SHP77 treated with DMSO at 0.1 percent for 48 hours (cell line): ENCODE results near the gene PTPRU.

Experiments
- DNase-seq: peaks from one replicate; lab custom pipeline; 2025; lab: John Stamatoyannopoulos, UW

The PTPRU gene

DNA sequence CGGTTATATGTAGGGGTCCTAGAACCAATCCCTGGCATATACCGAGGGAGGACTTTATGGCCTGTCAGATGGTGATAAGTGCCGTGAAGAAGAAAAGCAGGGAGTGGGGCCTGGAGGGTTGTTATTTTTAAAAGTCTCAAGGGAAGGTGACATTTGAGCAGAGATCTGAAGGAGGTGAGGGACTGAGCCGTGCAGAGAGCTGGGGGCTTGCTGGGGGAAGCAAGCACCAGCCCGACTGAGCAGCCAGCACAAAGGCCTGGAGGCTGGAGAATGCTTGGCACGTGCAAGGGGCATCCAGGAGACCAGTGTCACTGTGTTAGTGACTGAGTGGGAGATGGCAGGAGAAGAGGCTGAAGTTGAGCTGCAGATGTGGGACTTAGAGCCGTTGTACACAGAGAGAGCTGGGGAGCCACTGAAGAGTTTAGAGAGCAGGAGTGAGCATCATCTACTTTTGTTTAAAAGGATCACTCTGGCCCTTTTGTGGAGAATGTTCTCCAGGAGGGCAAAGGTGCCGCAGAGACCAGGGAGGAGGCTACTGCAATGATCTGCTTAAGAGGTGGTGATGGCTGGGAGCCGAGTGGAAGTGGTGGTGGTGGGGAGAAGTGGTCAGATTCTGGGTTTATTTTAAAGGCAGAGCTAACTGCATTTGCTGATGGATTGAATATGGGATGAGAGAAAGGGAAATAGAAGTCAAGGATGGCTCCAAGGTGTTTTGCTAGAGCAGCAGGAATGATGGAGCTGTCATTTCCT lies 31.2 kb downstream of the PTPRU start:
- no peak for DNase-seq

DNA sequence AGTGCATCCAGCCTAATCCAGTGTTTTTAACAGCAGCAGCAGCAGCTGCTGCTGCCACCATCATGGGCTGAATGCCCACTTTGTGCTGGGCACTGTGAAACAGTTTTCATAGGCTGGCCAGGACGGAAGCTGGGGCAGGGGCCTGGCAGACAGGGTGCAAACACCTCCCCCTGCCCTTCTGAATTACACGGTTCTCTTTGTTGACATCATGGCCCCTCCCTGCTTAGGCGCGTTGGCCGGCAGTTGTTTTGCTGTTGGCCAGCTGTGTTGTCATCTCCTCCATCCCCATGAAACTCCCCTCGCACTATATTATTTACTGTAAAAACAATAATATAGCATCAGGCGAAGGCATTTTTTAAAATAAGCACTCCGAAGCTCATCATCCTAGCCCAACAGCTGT lies 33.1 kb downstream of the PTPRU start:
- DNase-seq: no peak

DNA sequence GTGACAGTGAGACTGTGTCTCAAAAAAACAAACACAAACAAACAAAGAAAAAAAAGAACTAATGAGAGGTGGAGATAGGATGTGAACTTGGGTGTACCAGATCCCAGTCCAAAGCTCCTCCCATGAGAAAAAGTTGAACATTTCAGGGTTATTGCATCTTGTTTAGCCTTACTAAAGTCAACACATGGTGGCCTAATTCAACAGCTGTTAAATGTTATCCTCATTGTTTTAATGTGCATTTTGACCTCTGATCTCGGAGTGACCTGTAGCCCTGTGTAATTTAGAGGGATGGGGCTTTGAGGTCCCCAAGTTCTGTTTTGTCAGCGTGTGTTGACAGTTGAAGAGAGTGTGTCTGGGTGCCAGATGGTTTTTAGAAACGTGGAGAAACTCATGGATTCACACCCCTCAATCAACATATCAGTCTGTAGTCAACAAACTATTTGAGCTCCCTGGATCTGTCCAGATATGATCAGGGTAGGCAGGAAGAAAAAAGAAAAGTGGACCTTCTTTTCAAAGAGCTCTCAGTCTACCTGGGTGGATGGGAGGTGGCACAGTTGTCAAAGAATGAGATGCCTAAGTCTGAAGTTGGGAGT lies 34.7 kb downstream of the PTPRU start:
- no peak for DNase-seq

DNA sequence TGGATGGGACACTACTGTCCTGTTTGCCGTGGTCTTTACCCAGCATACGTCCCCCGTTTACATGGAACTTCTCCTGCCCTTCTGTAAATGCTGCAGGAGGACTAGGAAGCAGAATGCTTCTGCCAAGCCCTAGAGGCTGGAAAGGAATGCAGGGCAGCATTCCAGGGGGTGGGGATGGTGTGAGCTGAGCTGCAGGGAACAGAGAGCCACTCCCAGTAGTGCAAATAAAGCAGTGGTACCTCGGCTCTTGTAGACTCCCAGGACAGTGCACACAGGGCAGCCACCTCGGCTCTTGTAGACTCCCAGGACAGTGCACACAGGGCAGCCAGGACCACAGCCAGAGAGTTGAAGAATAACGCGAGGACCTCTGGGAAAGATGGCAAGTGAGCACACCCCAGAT lies 35.4 kb downstream of the PTPRU start:
- no peak for DNase-seq

DNA sequence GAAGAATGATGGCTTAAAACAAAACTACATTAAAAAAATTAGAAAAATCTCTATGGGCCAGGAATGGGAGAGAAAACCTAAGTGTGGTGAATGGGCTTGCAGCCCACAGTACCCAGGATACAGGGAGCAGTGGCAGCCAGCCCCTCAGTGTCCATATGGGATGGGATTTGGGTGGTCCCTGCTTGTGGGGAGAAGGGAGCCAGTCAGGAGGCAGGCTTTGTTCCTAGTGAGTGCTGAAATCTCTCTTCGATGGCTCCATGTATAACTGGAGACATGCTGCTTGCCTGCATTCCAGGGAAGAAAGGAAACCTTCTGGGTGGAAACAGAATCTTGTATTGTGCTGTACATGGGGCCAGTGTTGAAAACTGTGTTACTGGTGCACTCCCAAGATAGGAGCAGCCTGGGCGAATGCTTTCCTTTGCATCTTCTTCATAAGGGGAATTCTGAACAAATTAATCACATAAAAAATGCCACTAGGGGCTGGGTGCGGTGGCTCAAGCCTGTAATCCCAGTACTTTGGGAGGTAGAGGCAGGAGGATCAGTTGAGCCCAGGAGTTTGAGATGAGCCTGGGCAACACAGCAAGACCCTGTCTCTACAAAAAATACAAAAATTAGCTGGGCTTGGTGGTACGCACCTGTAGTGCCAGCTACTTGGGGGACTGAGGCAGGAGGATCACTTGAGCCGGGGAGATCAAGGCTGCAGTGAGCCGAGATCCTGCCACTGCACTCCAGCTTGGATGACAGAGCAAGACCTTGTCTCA lies 36.0 kb downstream of the PTPRU start:
- no peak for DNase-seq

DNA sequence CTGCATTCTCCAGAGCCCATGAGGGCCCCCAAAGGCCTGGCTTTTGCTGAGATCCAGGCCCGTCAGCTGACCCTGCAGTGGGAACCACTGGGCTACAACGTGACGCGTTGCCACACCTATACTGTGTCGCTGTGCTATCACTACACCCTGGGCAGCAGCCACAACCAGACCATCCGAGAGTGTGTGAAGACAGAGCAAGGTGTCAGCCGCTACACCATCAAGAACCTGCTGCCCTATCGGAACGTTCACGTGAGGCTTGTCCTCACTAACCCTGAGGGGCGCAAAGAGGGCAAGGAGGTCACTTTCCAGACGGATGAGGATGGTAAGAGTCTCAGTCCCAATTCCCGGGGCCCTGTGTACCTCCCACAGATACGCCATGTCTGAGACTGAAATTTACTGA lies 39.1 kb downstream of the PTPRU start:
- DNase-seq: no peak

DNA sequence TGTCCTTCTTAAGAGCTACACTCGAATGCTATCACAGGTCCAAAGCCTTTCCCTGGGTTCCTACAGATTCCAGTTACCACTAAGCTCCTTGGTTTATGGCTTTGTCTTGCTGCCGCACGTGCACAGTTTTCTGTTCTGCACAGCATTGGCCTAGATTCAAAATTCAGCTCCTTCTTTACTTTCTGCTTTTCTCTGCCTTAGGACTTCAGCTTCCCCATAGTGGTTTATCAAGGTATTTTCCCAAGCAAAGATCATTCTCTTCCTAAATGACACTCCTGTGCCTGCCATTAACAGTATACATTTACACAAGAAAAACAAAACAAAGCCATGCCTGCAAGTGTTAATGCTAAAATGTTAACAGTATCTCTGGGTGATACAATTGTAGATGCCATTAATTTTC lies 41.8 kb downstream of the PTPRU start:
- no peak for DNase-seq

DNA sequence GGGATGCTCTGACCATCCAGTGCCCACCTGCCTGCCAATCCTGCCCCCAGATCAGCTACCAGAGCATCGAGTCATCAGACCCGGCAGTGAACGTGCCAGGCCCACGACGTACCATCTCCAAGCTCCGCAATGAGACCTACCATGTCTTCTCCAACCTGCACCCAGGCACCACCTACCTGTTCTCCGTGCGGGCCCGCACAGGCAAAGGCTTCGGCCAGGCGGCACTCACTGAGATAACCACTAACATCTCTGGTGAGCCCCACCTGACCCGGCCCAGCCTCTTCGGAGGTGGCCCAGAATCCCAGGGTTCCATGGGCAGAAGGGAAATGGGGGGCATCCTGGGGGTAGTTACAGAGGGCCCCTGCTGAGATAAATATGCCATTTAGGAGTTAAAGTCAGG lies 43.1 kb downstream of the PTPRU start:
- no peak for DNase-seq

DNA sequence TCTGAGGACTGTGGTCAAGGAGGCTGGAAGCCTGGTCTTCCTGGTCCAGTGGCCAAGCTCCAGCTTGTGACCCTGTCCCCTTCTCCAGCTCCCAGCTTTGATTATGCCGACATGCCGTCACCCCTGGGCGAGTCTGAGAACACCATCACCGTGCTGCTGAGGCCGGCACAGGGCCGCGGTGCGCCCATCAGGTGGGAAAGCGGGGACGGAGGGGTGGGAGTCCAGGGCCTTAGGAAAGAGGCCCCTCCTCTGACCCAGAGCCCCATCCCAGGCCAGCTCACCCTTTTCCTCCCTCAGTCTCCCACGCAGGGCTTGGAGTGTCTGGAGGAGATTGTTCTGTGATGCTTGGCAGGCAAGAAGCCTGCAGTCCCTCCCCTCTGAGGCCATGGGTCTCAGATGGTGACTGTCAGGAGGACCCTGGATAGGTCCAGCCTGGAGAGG lies 43.6 kb downstream of the PTPRU start:
- DNase-seq: no peak

DNA sequence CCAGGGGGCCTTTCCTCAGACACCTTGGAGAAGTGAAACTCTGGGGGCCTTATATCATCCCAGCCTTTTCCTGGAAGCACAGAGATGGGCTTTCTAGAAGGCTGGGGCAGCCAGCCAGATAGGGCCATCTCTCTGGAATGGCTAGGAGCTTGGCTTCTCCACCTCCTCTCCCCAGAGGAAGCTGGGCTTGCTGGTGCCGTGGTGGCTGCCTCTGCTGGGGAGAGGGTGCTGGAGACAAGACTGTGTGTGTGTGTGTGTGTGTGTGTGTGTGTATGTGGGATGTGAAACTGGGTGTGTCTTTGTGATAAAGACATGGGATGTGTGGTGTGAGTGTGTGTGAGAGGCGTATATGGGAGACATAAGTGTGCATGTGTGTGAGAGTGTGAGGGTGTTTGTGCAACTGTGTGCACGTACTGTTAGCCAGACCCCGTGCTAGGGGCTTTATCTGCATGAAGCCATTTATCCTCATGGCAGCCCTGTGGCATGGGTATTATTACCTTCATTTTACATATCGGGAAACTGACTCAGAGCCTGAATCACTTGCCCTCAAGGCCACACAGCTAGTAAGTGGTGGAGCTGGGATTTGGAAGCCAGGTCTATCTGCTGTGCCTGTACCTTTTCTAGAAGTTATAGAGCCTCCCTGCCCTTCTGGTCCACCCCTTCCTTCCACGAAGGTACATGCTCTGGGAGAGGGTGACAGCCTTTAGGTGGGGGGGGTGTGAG lies 44.2 kb downstream of the PTPRU start:
- no peak for DNase-seq

DNA sequence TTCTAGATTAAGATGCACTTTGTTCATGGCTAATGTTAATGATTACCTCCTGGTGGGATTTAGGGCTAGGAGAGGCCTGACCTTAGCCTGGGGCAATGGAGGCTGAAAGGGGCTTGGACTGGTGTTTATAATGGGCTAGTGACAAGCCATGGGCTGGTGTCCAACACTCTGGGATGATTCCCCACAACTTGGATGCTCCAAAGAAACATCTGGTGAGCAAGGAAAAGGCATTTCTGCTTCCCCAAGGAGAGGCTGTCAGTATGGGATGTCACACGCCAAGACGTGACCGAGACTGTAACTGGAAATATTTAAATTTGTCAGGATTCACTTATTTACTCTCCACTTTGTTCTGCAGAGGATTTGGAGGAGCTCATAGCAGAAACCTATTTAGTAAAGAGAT lies 45.2 kb downstream of the PTPRU start:
- DNase-seq: no peak

DNA sequence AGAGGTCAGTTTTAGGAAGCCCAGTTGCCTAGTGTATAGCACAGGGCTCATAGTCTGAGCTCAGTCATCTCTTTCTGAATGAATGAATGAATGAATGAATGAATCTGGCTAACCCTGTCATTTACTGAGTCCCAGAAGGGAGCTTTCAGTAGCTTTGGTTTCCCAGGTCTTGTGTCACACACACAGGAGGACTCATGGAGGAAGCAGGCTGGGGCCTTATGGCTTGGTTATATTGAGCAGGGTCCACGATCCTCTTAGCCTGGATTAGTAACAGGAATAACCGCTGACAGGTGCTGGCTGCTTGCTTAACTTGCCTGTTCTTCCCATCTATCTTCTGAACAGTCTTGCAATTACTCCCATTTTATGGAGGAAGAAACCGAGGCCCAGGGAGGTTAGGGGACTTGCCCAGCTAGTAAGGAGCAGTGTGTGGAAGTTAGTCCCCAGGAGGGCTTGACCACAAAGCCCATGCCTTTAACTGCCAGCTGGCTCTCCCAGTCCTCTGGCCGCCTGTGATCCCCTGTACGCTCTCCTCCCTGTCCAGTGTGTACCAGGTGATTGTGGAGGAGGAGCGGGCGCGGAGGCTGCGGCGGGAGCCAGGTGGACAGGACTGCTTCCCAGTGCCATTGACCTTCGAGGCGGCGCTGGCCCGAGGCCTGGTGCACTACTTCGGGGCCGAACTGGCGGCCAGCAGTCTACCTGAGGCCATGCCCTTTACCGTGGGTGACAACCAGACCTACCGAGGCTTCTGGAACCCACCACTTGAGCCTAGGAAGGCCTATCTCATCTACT lies 46.0 kb downstream of the PTPRU start:
- no peak for DNase-seq

DNA sequence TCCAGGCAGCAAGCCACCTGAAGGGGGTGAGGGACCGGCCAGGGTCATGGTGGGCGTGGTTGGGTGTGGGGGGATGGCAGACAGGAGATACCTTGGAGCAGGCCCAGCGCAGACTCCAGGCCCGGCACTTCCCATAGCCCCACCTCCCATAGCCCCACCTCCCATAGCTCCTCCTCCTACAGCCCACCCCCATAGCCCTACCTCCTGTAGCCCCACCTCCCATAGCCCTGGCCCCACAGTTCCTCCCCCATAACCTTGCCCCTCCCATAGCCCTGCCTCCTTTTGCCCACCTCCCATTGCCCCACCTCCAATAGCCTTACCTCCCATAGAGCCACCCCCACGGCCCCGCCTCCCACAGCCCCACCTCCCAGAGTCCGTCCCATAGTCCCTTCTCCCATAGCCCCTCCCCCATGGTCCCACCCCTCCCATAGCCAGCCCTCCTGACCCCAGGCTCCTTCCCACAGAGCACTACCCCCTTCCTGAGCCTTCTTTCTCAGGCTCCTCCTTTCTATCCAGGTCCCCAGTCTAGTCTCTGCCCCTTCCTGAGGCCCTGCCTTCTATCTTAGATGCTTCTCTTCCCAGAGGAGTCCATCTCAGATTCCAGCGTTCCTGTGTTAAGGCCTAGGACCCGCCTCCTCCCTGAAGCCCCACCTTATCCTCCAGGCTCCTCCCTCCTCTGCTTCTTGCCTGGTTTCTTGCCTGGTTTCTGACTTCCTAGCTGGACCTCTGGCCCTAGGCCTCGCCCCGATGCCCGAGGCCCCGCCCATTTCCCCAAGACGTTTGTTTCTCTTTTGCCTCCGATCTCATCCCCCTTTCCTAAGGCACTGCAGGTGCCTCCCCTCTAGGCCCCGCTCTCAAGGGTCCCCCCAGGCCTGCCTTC lies 46.8 kb downstream of the PTPRU start:
- DNase-seq: no peak

DNA sequence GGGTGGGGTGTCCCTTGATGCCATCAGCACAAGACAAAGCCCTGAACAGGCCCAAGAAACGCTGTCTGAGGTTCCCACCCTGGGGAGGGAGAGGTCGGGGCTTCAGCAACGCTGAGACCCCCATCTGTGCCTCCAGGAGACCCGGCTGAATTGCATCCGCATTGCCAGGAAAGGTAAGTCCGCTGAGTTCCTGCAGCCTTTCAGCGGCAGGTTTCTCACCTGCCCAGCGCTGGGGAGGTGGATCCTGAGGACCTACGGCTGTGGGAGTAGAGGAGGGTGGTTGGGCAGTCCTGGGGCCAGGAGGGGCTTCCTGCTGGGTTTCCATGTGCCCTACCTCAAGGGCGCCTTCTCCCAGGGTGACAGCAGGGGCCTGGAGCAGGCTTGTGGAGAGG lies 47.5 kb downstream of the PTPRU start:
- DNase-seq: no peak

DNA sequence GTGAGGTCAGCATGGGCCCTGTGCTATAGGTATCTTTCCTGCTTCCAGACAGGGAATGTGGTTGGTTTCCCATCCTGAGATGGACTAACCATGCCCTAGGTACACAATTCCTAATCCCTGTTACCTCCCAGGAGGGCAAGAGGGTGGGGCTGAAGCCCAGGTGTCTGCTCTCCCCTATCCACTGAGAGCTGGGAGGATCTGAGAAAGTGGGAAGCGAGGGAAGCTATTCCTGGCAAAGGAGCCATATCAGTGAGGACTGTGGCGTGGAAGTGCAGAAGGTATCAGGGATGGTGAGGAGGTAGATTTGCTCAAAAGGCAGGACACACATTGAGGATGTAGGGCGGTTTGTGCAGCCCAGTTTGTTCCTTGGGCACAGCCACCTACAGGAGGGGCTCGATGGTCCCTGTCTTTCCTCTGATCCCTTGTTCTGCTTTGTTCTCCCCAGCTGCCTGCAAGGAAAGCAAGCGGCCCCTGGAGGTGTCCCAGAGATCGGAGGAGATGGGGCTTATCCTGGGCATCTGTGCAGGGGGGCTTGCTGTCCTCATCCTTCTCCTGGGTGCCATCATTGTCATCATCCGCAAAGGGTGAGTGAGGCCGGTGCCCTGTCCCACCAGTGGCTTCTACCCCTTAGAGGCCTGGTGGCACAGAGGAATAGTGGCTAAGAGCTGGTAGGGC lies 48.1 kb downstream of the PTPRU start:
- no peak for DNase-seq

DNA sequence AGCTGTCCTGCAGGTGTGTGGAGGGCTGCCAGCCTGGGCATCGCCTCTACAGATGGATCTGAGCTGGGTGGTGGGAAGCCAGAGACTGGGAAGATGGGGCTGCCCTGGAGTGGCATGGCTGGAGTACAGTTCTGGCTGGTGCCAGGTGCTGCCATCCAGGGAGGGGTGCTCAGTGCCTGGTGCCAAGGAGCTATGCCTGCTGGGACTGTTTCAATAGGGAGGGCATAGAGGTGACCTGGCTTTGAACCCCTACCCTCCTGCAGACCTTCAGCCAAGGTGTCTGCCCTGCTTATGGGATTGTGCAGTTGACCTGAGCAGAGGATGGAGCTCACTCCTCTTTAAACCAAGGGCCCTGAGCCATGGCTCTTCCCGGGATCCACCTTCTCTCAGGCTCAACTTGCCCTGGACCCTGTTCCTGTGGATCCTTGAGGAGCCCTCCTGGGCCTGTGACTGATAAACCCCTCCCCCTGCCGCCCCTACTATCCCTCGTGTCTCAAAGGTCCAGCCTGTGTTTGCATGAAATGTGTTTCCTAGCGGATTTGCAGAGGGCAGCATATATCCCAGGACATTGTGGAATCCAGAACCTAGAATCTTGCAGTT lies 48.7 kb downstream of the PTPRU start:
- DNase-seq: no peak

DNA sequence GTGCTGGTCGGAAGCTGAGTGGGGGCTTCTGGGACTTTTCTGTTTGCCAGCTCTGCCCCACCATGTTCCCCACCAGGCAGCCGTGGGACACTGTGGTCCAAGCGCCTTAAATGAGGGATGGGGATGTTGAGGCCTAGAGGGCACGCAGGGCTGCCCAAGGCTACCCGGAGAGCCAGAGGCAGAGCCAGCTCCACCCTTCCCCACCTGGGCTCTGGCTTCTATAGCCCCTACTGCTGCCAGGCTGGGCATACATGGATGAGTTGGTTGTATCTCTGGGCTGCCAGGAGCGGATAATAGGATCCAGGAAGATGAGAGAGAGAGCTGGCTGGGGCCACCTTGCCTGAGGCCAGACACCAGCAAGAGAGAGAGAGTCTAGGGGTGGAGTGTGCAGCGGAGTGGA lies 49.4 kb downstream of the PTPRU start:
- DNase-seq: no peak

DNA sequence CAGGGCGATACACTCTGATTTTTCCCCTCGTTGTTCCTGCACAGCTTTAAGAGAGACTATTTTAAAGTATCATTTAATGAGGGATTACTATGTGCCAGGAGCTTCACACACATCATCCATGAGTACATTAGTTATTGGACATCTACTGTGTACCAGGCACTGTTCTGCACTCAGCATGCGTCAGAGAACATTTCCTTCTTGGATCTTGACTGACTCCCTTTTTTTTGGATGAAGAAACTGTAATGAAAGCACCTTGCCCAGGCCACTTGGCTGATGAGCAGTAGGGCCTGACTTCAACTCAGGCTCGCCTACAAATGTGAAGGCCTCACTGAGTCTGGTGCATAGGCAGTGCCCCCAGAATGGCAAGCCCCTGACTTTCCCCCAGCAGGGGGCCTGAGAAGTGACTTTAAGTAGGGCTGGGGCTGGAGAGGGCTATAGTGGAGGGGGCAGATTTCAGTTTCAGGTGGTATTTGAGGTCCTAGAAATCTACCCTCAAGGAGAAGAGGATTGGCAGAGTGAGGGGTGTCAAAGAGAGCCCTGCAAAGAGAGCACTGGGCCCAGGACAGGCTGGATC lies 50.0 kb downstream of the PTPRU start:
- DNase-seq: no peak

DNA sequence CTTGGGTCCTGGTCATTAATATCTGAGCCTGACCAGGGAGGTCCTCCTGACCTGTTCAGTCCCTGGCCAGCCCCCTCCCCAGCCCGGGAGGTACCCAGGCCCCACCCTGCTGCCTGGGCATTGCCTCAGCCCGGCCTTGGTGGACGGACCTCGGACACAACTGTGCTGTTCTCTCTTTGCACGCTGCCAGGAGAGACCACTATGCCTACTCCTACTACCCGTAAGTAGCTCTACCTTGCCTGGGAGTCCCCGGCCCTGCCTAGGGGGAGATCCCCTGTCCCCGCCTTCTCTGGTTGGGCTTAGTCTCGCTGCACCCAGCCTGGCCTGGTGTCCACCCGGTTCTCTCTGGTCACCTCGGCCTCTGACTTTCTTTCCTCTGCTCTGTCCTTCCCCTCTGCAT lies 53.2 kb downstream of the PTPRU start:
- no peak for DNase-seq
